H9 (cell line): ENCODE measurements around the gene ARHGEF16. TPM values are rescaled to one million over a fixed set of nuclear protein-coding genes. Genes with fewer than 3 reads are reported as not detected.

Source experiments
- DNase-seq: peaks from one replicate; pipeline ENCODE4 v3.0.0-alpha.2; 2017
- H2AFZ ChIP-seq: one replicate; pipeline ENCODE4 v1.6.1; 2013; ENCODE audit warnings: mild to moderate bottlenecking, low read length, control low read depth, moderate library complexity
- H2AK5ac ChIP-seq: 2 replicates; pipeline ENCODE4 v1.6.1; 2013; ENCODE audit warnings: low read length, control low read depth, mixed read lengths; ENCODE audit not compliant: insufficient read length
- H2BK120ac ChIP-seq: one replicate; pipeline ENCODE4 v1.6.1; 2013; ENCODE audit warnings: low read depth, mild to moderate bottlenecking, low read length, control low read depth, inconsistent platforms; ENCODE audit not compliant: poor library complexity, severe bottlenecking
- H2BK12ac ChIP-seq: 2 replicates; pipeline ENCODE4 v1.6.1; 2013; ENCODE audit warnings: low read length, control low read depth, mixed read lengths, low read depth; ENCODE audit not compliant: insufficient read length
- H2BK15ac ChIP-seq: 2 replicates; pipeline ENCODE4 v1.6.1; 2013; ENCODE audit warnings: low read depth, low read length, control low read depth
- H2BK20ac ChIP-seq: one replicate; pipeline ENCODE4 v1.6.1; 2013; ENCODE audit warnings: low read depth, mild to moderate bottlenecking, low read length, control low read depth, inconsistent platforms; ENCODE audit not compliant: poor library complexity, severe bottlenecking
- H2BK5ac ChIP-seq: 2 replicates; pipeline ENCODE4 v1.6.1; 2013; ENCODE audit warnings: low read length, control low read depth, mixed read lengths; ENCODE audit not compliant: insufficient read length
- H3K14ac ChIP-seq: 2 replicates; pipeline ENCODE4 v1.6.1; 2013; ENCODE audit warnings: low read length, control low read depth; ENCODE audit not compliant: insufficient read depth
- H3K18ac ChIP-seq: 2 replicates; pipeline ENCODE4 v1.6.1; 2013; ENCODE audit warnings: low read depth, mild to moderate bottlenecking, mixed read lengths, low read length, control low read depth; ENCODE audit not compliant: insufficient read length
- H3K23ac ChIP-seq: 2 replicates; pipeline ENCODE4 v1.6.1; 2013; ENCODE audit warnings: low read length, control low read depth, mixed read lengths, low read depth; ENCODE audit not compliant: insufficient read length
- H3K23me2 ChIP-seq: 2 replicates; pipeline ENCODE4 v1.6.1; 2013; ENCODE audit warnings: low read depth, mild to moderate bottlenecking, mixed read lengths, low read length, control low read depth; ENCODE audit not compliant: insufficient read length, poor library complexity, severe bottlenecking
- H3K27ac ChIP-seq: 2 replicates; pipeline ENCODE4 v1.5.1; 2013; ENCODE audit warnings: low read length, control low read depth, mixed read lengths, low read depth; ENCODE audit not compliant: insufficient read length
- H3K27me3 ChIP-seq: 2 replicates; pipeline ENCODE4 v1.6.1; 2013; ENCODE audit warnings: low read length, control low read depth, inconsistent platforms; ENCODE audit not compliant: insufficient read depth
- H3K4ac ChIP-seq: 2 replicates; pipeline ENCODE4 v1.6.1; 2013; ENCODE audit warnings: low read depth, mild to moderate bottlenecking, control low read depth, inconsistent platforms, low read length, moderate library complexity
- H3K4me1 ChIP-seq: 2 replicates; pipeline ENCODE4 v1.6.1; 2013; ENCODE audit warnings: low read length, control low read depth, inconsistent platforms; ENCODE audit not compliant: insufficient read depth
- H3K4me2 ChIP-seq: 2 replicates; pipeline ENCODE4 v1.6.1; 2013; ENCODE audit warnings: low read length, control low read depth, mixed read lengths; ENCODE audit not compliant: insufficient read length, insufficient read depth
- H3K56ac ChIP-seq: 2 replicates; pipeline ENCODE4 v1.6.1; 2013; ENCODE audit warnings: low read depth, mild to moderate bottlenecking, mixed read lengths, low read length, control low read depth; ENCODE audit not compliant: insufficient read length
- H3K79me1 ChIP-seq: 2 replicates; pipeline ENCODE4 v1.6.1; 2013; ENCODE audit warnings: low read depth, mild to moderate bottlenecking, moderate library complexity, low read length, control low read depth, inconsistent platforms; ENCODE audit not compliant: insufficient read depth, poor library complexity, severe bottlenecking
- H3K79me2 ChIP-seq: 2 replicates; pipeline ENCODE4 v1.6.1; 2013; ENCODE audit warnings: low read length, control low read depth, inconsistent platforms; ENCODE audit not compliant: insufficient read depth
- H3K9ac ChIP-seq: 2 replicates; pipeline ENCODE4 v1.6.1; 2013; ENCODE audit warnings: low read length, control low read depth, mixed read lengths; ENCODE audit not compliant: insufficient read length; ENCODE audit errors: extremely low read depth
- H3K9me3 ChIP-seq: one replicate; pipeline ENCODE4 v1.6.1; 2013; ENCODE audit warnings: low read depth, low read length, inconsistent platforms; ENCODE audit not compliant: control insufficient read depth
- H3T11ph ChIP-seq: one replicate; pipeline ENCODE4 v1.6.1; 2013; ENCODE audit warnings: mild to moderate bottlenecking, low read length, control low read depth, inconsistent platforms
- H4K20me1 ChIP-seq: one replicate; pipeline ENCODE4 v1.6.1; 2013; ENCODE audit not compliant: control insufficient read depth, insufficient read length, insufficient read depth
- H4K5ac ChIP-seq: 2 replicates; pipeline ENCODE4 v1.6.1; 2013; ENCODE audit warnings: low read depth, mild to moderate bottlenecking, mixed read lengths, low read length, control low read depth; ENCODE audit not compliant: insufficient read length
- H4K8ac ChIP-seq: replicated peaks from 2 replicates; pipeline ENCODE4 v1.6.1; 2013; ENCODE audit warnings: low read length, control low read depth, mixed read lengths, low read depth; ENCODE audit not compliant: insufficient read length
- H4K91ac ChIP-seq: 2 replicates; pipeline ENCODE4 v1.6.1; 2013; ENCODE audit warnings: low read depth, mild to moderate bottlenecking, moderate library complexity, mixed read lengths, low read length, control low read depth; ENCODE audit not compliant: insufficient read length
- H3K27ac Mint-ChIP-seq, 3 experiments: 2 replicates in 2 of 3; 3 replicates in 1 of 3; pipeline ENCODE4 v1.8.0; 2020 to 2021; ENCODE audit warnings: mixed read lengths in 3 of 3, mild to moderate bottlenecking in 1 of 3, moderate library complexity in 1 of 3
- H3K27me3 Mint-ChIP-seq: 2 replicates; pipeline ENCODE4 v1.8.0; 2021; ENCODE audit warnings: low read depth, mild to moderate bottlenecking, moderate library complexity, mixed read lengths
- H3K36me3 Mint-ChIP-seq, 3 experiments: 2 replicates in 2 of 3; 3 replicates in 1 of 3; pipeline ENCODE4 v1.8.0; 2020 to 2021; ENCODE audit warnings: low read depth in 3 of 3, mixed read lengths in 3 of 3; ENCODE audit not compliant: insufficient read depth in 1 of 3
- H3K4me1 Mint-ChIP-seq, 2 experiments: 2 replicates each; pipeline ENCODE4 v1.8.0; 2020; ENCODE audit warnings: mixed read lengths in 2 of 2
- H3K4me3 Mint-ChIP-seq, 2 experiments: 2 replicates in 1 of 2; 3 replicates in 1 of 2; pipeline ENCODE4 v1.8.0; 2020 to 2021; ENCODE audit warnings: mild to moderate bottlenecking in 2 of 2, mixed read lengths in 2 of 2, moderate library complexity in 1 of 2
- H3K9me3 Mint-ChIP-seq, 2 experiments: 2 replicates in 1 of 2; 3 replicates in 1 of 2; pipeline ENCODE4 v1.8.0; 2020; ENCODE audit warnings: mild to moderate bottlenecking in 2 of 2, mixed read lengths in 2 of 2, moderate library complexity in 1 of 2
- WGBS: extraction: QIAGEN DNeasy Blood & Tissue Kit; methylation state at CpG from one replicate; pipeline ENCODE4 v1.1.7; 2013; ENCODE audit warnings: missing lambda C conversion rate, low lambda C conversion rate, mixed read lengths; ENCODE audit not compliant: insufficient read length; ENCODE audit errors: extremely low coverage; 5-methylcytosine and 5-hydroxymethylcytosine counted together
- total RNA-seq: library from RNA; stranded (reverse); gene quantifications from 2 replicates; pipeline ENCODE4 v1.2.1, GENCODE V29; 2021
- TF ChIP-seq, protein P1 (sequence below): fragments of 200-600 bp; sonication (generic); conservative IDR thresholded peaks from 3 replicates; pipeline ENCODE4 v1.8.0; 2021; ENCODE audit warnings: antibody characterized with exemption, mild to moderate bottlenecking

ARHGEF16 gene
- total RNA-seq, 1 experiment from 2014 or later, result 48.5 TPM

DNA sequence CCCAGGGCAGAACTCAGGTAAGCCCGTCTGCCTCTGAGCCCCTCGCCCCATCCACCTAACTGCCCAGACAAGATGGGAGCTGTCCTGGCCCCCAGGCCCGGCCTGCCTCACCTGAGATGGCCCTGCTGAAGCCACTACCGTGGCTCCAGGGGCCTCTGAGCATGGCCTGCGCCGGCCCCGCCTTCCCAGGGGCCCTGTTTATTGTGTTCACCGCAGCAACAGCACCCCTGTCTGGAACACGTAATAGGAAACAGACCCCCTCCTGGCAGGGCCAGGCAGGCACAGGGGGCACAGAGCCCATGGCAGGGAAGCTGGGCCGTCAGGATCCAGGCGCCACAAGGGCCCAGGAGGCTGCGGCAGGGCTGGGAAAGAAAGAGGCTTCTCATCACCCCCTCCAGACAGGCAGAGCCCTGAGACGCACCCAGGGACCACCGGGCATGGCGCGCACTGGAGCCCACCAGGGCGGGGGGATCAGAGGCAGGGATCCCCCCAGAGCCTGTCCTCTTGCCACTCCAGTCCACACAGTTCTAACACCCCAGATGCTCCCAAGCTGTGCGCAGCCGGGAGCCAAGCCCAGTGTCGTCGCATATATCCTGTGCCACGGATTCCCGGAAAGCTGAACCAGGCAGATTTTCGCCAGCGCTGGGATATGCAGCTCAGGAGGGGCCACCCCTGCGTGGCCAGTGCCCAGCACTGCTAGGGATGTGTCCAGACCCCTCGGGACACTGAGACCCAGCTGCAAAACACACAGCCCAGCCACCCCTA lies 62.6 kb downstream of the ARHGEF16 start:
- no peak for DNase-seq
- Histone ChIP-seq H3K79me1 (no peaks in the 10 kb centered on the region), H2BK5ac (no peak overlapping the region), H2BK12ac (no peak overlapping the region), H3K23me2 (no peaks in the 10 kb centered on the region), H3K27ac (no peak overlapping the region), H4K20me1 (peaks cover 3% of the 10 kb centered on the region), H3K14ac (no peak overlapping the region), H3K27me3 (no peaks in the 10 kb centered on the region), H3K9ac (no peak overlapping the region), H4K8ac (no peak overlapping the region), H2AFZ (no peak overlapping the region), H2BK15ac (no peak overlapping the region), H2AK5ac (no peak overlapping the region), H2BK20ac (no peak overlapping the region), H3K79me2 (no peaks in the 10 kb centered on the region; the same call in 1 of the 2 replicates), H3K9me3 (no peaks in the 10 kb centered on the region), H3K23ac (no peak overlapping the region), H3T11ph (no peak overlapping the region), H3K4me1 (no peaks in the 10 kb centered on the region), H3K18ac (no peak overlapping the region), H3K4me2 (no peak overlapping the region), H3K4ac (no peak overlapping the region), H3K56ac (no peak overlapping the region), H2BK120ac (no peak overlapping the region), H4K5ac (no peak overlapping the region), H4K91ac (no peak overlapping the region)
- WGBS, result no CpG with 5 or more reads among the region's 27 CpGs
- H3K27ac Mint-ChIP-seq, result no peak overlapping the region
- H3K36me3 Mint-ChIP-seq, result peaks cover 0 to 10% (median 5%) of the 10 kb centered on the region in 3 experiments; a peak in 4 of 7 replicates
- H3K27me3 Mint-ChIP-seq, result no peaks in the 10 kb centered on the region; the same call in 1 of the 2 replicates
- TF ChIP-seq, protein P1, sequence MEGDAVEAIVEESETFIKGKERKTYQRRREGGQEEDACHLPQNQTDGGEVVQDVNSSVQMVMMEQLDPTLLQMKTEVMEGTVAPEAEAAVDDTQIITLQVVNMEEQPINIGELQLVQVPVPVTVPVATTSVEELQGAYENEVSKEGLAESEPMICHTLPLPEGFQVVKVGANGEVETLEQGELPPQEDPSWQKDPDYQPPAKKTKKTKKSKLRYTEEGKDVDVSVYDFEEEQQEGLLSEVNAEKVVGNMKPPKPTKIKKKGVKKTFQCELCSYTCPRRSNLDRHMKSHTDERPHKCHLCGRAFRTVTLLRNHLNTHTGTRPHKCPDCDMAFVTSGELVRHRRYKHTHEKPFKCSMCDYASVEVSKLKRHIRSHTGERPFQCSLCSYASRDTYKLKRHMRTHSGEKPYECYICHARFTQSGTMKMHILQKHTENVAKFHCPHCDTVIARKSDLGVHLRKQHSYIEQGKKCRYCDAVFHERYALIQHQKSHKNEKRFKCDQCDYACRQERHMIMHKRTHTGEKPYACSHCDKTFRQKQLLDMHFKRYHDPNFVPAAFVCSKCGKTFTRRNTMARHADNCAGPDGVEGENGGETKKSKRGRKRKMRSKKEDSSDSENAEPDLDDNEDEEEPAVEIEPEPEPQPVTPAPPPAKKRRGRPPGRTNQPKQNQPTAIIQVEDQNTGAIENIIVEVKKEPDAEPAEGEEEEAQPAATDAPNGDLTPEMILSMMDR, result no peak
- no peaks in the 10 kb centered on the region for H3K4me1 Mint-ChIP-seq
- peaks cover 0 to 3% of the 10 kb centered on the region in 2 experiments; a peak in 3 of 5 replicates for H3K9me3 Mint-ChIP-seq
- H3K4me3 Mint-ChIP-seq, result no peak overlapping the region
